Right lung (tissue), 10 donors: ENCODE data around the gene MS4A13. TPM values are rescaled to one million over a fixed set of nuclear protein-coding genes. Genes with fewer than 3 reads are reported as not detected.
"Not testable (repeated sequence)": the region's sequence is repeated elsewhere in the genome, so short reads cannot be mapped to it uniquely, and the experiment has no call there.

Experiments
- DNase-seq, 2 donors: peaks; one replicate each; pipeline ENCODE4 v3.0.0-alpha.2; 2013
- long read RNA-seq, 8 donors: transcript quantifications; one replicate each; lab custom pipeline, GENCODE V29; 2026
- polyA plus RNA-seq, 5 donors: library from polyadenylated mRNA; unstranded; fragments of 120-200 nt; gene quantifications; one replicate each; pipeline versions ENCODE4 v1.2.1 to v1.2.3, GENCODE V29; 2013; ENCODE audit warnings: inconsistent platforms in 1 of 5, low replicate concordance in 1 of 5; ENCODE audit not compliant: insufficient read length in 5 of 5, insufficient read depth in 1 of 5

MS4A13 gene, protein sequence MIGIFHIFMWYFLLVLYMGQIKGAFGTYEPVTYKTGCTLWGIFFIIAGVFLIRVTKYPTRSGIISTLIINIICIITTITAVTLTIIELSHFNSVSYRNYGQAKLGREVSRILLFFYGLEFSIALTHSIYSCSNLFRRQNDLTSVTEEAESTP
- polyA plus RNA-seq = not detected
- long read RNA-seq, donor 1 = 0 reads
- long read RNA-seq, donor 2 = 0 reads
- long read RNA-seq, donor 3 = 0 reads
- long read RNA-seq, donor 4 = 0 reads
- long read RNA-seq, donor 5 = 0 reads
- long read RNA-seq, donor 6 = 0 reads
- long read RNA-seq, donor 7 = 0 reads
- long read RNA-seq, donor 8 = 0 reads

DNA sequence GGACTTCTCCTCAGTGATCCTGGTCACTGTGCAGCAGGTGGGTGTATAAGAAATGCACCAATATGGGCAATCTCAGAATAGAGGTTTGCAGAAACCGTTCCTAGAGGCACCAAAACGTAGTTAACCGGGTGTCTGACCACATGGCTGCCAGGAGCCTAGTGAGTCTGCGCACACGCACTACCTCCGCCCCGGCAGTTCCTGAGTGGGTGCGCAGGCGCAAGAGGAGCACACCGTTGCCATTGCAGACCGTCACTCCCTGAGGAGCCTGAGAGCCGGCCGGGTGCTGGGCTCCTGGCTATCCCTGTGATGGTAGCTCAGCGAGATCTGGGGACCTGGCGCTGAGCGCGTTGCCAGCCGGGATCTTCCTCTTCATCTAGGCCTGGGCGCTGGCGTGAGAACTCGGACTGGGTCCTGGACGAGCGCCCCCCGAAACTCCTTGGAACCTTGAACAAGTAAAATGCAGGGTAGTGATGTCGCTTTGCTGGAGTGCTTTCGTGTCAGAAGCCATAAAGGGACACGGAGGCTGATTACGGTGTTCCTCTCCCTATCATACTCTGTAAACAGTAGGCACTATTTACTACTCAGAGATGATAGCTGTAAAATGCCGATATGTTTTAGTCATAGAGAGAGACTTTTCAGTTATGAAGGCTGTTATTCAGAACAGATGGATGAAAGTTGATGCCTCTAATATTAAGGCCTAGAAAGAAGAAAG, at the start of gene MS4A13:
Gene MS4A13 (plus strand): TSS at position 249 of the 712 bp plus-strand sequence. CDS start 2,692 bp downstream, outside the sequence.
- no peak for DNase-seq

DNA sequence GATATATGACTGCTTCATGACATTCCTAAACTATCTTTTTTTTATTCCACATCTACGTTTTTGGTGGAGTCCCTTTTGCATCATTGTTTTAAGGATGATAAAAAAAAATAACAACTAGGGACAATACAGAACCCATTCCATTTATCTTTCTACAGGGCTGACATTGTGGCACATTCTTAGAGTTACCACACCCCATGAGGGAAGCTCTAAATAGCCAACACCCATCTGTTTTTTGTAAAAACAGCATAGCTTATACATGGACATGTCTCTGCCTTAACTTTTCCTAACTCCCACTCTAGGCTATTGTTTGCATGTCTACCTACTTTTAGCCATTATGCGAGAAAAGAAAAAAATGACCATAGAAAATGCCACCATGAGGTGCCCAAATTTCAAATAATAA, 46.4 kb upstream of the MS4A13 start:
- no peak for DNase-seq

DNA sequence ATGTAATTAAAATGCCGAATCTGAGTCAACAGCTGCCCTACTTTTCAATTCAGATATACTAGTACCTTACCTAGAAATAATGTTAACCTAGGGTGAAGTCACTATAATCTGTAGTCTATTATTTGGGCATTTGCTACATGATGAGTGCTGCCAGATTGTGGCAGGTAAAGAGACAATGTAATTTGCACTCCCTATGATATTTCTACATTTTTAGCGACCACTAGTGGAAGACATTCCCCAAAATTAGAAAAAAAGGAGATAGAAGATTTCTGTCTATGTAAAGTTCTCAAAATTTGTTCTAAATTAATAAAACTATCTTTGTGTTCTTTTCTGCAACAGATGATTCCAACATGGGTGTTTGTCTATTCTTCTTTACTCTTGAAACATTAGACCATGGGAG, 45.5 kb upstream of the MS4A13 start:
- DNase-seq = no peak

DNA sequence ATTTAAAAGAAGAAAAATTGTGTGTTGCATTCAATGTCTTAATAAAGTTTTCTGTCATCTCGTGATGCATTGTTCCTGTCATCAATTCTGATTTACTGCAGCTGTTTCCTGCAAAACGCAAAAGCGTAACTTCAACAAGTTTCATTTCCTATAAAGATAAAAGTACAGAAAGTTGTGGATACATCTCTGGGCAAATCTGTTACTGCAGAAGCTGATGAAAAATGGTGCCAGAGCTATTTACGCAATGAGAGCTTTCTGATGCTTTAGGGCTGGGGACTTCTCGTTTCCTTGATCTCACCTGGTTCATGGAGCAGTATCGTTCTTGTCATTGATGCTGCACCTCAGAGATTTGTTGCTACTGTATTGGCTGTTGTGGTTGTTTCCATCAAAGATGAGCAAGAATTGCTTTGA, 38.2 kb upstream of the MS4A13 start:
- peak in 1 of 2 donors; percentile 5 for DNase-seq

DNA sequence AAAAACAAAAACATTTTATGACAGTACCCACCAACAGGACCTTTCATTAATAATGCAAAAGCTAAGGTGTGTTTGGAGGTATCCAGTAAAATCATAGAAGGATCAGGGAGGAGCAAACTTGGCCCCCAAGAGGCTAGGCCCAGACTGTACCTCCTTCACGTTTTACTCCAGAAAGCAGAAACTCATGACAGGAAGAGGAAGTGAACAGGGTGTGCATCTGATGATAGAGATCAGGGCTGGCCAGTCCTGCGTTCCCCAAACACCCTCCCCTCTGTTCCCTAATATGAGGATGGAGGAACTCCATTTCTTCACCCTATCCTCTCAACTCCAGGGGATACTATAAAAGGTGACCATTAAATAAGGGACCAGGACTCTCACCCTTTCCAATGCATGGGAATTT, 32.8 kb upstream of the MS4A13 start:
- DNase-seq = no peak

DNA sequence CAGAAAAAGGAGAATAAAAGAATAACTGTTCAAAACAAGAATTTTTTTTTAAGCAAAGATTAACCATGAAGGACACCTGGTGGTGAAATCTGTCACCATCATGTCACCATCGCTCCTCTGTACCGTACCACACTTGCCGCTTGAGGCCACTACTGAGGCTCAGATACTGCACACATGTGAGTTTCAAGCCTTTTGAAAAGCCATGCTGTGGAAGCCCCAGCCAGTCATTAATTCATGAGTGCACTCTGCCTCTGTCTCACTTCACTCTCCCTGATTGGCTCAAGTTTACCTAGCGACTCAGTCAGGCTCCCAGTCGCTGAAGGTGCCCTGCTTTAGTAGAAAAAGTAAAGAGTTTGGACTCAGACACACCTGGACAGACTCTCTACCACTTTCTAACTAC, 29.2 kb upstream of the MS4A13 start:
- no peak for DNase-seq

DNA sequence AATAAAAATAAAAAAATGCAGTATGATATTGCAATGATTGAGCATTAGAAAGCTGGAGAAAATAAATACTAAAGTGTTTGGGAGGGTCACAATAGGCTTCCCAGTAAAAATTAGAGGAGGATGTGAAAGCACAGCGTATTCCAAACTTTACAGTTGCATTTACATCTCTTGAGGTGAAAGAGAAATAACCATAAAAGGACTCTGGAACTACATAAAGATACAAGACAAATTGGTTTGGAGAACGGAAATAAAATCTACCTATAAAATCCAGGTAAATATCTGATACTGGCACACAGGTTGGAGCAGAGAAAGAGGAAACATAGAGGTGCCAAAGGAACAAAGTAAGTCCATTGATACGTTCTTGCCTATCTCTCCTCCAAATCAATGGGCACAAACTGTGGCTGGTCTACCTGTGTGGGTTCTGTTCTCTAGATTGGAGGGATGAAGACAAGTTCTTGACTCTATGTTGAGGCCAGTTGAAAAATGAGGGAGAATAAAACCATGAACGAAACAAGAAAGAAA, 22.6 kb upstream of the MS4A13 start, which contains the start of gene MS4A12:
Gene MS4A12 (plus strand): TSS at position 291 of the 522 bp plus-strand sequence. CDS start 4,541 bp downstream, outside the sequence.
- no peak for DNase-seq

DNA sequence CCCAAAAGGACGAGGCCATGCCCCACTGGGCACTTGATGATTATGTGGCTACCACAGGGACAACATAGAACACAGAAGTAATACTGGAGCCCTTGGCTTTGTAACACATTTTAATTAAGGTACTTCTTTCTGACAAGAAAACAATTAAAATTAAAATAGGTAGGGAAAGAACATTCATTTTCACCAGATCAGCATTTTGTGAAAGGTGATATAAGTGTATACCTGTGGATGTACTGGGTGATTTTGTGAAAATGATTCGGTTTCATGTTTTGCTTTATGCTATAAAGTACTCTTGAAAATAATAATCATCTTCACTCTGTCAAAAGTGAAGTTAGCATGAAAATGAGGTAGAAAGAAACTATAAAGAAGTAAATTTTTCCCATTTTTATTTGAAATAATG, 21.7 kb upstream of the MS4A13 start:
- no peak for DNase-seq

DNA sequence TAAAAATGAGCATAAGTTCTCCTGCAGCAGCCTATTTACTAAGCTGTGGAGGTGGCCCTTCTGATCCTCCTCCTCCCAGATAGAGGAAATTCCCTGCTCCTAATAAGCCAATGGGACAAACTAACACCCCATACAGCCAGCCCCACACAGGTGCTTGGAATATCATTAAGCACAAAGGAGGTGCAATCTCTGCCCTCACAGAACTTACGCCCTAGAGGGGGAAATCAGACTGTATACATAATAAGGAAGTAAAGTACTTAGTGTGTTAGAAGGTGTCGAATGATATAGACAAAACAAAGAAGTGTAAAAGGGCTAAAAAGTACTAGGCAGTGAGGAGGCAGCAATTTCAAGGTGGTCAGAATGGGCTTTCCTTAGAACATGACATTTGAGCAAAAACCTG, 16.8 kb upstream of the MS4A13 start:
- no peak for DNase-seq

DNA sequence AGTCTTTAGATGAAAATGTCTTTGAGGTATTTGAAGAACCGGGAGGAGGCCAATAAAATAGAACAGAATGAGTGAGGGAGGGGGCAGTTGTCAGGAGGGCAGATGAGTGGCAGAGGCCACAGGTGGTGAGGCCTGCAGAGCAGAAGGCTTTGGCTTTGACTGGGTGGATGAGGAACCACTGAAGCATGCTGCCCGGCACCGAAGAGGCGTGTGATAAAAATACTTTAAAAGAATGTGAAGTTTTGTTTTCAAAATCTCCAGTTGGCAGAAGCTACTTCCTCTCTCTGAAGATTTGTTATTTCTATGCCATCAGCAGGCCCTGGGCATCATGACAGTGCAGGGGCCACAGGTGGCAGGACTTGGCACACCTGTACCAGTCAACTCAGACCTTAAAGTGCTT, 16.3 kb upstream of the MS4A13 start:
- DNase-seq = no peak

DNA sequence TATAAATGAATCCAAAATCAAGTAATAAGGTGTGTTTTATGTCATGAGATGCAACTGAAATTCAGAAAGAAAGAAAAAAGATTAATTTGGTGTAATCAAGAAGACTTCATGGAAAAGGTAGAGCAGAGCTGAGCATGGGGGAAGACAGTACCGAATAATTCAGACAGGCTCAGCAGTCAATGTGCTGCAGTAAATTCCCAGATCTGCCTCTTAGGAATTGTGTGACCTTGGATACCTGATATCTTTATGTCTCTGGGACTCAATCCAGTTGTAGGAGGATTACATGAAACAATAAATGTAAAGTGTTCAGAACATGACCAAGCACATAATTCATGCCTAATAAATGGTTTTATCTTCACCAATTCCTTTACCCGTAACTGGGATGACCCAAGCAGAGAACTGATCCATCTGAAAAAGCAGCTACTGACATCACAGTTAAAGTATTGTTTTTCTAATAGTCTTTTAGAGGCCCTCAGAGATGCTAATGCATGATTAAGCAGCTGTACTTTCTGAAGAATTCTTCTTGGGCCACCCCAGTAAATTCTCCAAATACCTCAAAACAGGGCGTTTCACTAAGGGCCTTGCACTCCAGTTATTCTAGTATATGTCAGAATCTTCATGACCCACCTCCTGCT, 14.8 kb upstream of the MS4A13 start:
- no peak for DNase-seq

DNA sequence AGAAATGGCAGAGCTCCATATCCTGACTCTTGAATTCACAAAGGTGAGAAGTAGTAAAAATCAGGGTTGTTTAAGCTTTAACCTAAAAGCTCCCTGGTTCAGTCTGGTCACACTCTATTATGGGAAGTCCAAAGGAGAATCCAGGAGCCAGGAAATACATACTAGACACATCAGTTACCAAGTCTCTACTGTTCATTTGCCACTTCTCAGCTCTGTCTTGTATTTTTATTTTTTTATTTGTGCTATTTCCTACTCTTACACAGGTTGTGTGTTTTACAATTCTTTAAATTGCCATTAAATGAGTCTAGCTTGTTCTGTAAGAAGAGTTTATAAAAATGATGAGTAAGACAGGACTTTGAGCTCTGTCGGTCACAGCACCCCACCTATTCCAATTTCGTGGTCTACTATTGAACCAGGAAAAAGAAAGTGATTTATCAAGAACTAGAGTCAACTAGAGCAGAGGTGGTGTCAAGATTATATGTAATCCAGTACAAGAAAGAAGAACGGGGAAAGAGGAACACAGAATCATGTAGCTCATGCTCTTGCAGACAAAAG, 12.9 kb upstream of the MS4A13 start:
- DNase-seq = no peak

DNA sequence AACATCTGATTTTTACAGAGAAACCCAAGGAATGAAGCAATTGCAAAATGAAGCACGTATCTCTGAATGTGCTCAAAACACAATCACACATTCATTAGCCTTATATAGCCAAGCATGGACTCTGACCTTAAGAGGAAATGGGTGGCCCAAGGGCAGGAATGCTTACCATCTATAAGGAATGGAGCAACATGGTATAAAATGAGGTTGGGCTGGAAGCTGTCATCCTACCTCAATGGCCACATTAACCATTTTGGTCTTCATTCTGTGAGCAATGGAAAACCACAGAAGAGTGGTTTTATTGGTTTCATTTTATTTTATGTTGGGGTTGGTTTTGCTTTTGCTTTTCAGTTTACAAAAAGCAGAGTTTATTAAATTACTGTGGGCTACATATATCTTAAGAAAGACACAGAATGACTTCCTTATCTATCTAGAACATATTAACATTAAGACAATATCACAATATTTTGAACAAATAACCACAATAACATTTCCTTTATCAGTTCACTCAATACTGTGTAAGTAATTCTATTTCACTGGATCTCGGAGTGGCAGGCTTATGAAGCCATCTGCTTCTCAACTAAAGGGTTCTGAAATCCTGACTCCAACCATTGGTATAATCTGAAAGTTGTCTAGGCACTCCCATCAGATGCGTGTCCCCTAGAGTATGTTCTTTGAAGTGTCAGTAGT, 10.8 kb upstream of the MS4A13 start:
- DNase-seq = no peak

DNA sequence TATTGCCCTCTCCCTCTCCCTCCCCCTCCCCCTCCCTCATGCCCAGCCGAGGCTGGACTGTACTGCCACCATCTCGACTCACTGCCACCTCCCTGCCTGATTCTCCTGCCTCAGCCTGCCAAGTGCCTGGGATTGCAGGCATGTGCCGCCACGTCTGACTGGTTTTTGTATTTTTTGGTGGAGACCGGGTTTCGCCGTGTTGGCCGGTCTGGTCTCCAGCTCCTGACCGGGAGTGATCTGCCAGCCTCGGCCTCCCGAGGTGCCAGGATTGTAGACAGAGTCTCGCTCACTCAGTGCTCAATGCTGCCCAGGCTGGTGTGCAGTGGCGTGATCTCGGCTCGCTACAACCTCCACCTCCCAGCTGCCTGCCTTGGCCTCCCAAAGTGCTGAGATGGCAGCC, 5.6 kb upstream of the MS4A13 start:
- not testable (repeated sequence) for DNase-seq

DNA sequence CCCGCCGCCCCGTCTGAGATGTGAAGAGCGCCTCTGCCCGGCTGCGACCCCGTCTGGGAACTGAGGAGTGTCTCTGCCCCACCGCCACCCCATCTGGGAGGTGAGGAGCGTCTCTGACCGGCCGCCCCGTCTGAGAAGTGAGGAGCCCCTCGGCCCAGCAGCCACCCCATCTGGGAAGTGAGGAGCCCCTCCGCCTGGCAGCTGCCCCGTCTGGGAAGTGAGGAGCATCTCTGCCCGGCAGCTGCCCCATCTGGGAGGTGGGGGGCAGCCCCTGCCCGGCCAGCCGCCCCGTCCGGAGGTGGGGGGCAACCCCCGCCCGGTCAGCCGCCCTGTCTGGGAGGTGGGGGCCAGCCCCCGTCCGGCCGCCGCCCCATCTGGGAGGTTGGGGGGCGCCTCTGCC, 5.0 kb upstream of the MS4A13 start:
- not testable (repeated sequence) for DNase-seq

DNA sequence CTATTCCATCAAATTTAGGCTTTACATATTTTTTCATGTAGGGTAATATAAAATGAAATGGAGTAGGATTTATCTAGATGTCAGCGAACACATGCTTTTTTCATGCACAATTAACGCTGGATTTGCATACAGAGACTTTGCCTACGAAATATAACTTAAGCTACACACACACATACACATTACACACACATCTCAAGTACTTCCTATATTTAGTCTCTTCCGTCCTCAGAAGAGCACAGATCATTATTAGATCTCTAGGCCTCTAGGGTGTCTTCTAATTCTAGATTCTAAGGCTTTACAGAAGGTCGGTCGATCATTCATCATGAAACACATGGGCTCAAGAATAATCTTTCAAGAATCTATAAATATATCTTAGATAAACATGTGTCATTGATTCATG, 3.8 kb upstream of the MS4A13 start:
- DNase-seq = no peak

DNA sequence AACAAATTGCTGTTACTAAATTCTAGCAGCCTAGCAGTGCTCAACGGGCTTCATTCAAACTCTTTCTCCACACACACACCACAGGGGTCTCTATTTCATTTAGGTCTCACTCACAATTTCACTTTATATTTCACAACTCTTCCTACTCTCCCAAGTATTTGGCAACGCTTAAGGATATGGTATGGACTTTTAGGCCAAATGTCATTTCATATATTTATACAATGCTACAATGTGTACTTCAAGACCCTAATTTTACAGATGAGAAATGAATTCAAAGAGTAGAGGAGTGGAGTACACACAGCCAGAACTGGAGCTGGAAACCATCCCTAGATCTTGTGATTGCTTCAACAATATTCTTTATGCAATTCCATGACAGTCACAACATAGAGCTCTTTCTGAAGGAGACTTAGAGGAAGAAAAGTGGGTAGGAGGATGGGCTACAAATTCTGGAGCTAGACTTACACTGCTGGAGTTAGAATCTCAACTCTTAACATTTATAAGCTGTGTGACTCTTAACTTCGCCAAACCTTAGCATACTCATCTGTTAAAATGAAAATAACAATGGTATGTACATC, 2.5 kb upstream of the MS4A13 start:
- peak; percentile 49 to 53 for DNase-seq

DNA sequence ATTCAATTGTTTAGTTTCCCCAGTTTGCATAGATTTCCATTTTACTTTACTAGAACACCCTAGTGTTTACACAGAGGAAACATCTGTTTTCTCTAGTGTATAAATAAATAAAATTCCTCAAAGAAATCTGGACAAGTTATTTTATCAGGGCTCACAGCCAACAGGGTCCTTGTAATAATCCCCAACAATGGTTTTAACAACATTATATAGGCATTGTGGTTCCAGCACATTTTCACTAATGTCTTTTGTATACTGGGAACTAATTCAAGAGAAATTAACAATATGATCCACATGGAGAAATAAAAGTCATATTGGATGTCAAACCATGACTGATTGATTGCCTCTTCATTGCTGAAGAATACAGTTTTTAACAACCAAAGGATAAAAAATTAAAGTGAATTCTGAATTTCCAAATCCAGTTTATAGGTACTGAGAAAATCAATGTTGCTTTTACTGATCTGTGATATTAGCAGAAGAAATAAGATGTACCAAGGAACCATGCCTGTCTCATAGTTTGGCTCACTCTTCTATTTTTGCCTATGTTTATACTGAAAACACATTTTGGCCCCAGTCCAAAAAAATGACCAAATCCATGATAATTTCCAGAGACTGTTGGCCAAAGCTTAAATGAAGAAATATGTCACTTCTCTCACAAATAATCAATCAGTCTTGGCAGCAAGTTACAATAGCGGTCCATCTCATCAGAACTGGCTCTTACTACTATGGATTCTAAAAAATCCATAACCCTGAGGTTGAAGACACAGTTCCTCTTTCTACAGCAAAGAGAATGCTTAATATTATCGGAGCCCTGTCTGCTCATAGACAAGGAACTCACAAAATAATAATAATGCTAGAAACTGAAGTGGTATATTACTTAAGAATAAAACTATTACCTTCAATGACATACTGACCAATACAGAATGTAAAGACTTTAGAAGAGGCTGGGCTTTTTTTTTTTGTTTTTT, 1.4 kb upstream of the MS4A13 start:
- peak; percentile 59 to 61 for DNase-seq

DNA sequence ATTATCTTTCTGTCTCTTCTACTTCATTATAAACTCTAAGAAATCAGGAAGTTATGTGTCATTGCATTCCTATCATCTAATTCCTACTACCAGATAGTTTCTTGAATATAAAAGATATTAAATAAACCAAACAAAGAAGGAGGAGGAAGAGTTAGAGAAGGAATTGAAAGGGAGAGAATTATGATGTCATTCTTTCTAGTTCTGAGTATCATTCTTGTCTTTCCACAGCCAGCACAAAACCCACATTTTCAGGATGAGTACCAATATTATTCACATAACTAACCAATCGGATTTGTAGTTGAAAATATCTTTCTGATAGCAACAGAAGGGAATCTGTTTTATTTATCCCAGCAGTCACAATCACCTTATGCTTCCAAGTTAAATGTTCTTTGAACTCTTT, 13.3 kb downstream of the MS4A13 start:
- DNase-seq = no peak

DNA sequence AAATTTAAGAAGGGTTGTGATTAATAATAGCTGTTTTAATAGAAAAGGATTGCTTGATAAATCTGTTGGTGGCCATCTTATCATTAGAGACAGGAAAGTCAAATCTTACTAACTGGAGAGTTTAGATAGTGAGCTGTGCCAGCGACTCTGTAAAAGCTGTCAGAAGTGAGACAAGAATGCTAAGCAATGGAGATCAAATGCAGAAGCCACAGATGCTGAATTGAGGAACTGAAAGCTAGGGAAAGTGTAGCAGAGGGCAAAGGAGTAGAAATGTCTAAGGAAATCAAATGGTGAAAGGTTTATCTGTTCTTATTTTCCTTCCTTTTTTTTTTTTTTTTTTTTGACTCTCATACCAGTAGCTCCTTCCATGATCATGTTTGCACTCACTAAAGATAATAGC, 13.7 kb downstream of the MS4A13 start:
- DNase-seq = no peak
